AG20443 (cell line): ENCODE data around the gene PLEKHH2.
"Not testable (repeated sequence)": the region's sequence is repeated elsewhere in the genome, so short reads cannot be mapped to it uniquely, and the experiment has no call there.

Source experiments
- DNase-seq: peaks from one replicate; pipeline ENCODE4 v3.0.0; 2012; ENCODE audit warnings: low spot score, mixed read lengths

PLEKHH2 gene

GRCh38 chr2:43717322-43717721 is 80.3 kb downstream of the PLEKHH2 start:
- DNase-seq, result no peak

DNA sequence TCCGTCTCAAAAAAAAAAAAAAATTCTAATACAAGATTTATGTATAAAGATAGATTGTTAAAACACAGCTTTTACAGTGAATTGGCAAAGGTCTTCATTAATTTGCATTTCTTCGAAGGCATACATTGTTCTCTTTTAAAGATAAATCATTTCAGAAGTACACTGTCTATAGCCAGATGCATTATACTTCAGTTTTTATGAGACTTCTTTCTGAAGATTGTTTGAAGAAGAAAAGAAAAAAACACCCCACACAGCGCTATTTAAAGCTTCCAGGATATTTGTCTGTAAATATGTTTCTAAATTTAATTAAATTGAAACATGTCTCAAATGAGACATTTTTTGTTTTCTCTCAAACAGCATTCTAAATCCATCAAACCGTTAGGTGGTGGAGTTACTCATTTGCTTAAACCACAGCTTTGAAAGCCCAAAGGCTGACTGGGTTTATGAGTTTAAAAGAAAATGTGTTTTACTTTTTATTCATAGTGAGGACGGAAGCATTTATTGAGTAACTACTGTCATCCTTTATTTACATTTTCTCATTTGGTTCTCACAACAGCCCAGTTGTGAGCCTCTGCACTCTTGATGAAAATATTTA is 81.6 kb downstream of the PLEKHH2 start:
- no peak for DNase-seq

- no peak for DNase-seq
Observed at GRCh38 chr2:43724728-43725526, 87.9 kb downstream of the PLEKHH2 start.

GRCh38 chr2:43725711-43726246 is 88.7 kb downstream of the PLEKHH2 start:
- DNase-seq, result no peak

DNA sequence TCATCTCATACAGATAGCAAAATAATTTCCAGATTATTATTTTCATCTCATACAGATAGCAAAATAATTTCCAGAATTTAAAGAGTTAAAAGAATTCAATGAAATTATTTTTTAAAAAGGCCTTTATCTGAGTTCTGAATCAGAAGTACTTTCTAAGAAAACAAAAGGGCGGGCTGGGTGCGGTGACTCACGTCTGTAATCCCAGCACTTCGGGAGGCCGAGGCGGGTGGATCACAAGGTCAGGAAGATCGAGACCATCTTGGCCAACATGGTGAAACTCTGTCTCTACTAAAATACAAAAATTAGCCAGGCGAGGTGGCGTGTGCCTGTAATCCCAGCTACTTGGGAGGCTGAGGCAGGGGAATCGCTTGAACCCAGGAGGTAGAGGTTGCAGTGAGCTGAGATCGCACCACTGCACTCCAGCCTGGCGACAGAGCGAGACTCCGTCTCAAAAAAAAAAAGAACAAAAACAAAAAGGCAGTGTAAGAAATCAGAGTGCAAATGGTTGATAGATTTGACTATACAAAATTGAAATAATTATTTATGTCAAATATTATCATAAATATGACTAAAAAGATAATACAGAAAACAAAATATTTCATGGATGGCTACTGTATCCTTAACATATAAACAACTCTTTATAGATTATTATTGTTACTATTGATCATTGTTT is 90.0 kb downstream of the PLEKHH2 start:
- not testable (repeated sequence) for DNase-seq

- no peak for DNase-seq
Observed at GRCh38 chr2:43727634-43728014, 90.6 kb downstream of the PLEKHH2 start.

DNA sequence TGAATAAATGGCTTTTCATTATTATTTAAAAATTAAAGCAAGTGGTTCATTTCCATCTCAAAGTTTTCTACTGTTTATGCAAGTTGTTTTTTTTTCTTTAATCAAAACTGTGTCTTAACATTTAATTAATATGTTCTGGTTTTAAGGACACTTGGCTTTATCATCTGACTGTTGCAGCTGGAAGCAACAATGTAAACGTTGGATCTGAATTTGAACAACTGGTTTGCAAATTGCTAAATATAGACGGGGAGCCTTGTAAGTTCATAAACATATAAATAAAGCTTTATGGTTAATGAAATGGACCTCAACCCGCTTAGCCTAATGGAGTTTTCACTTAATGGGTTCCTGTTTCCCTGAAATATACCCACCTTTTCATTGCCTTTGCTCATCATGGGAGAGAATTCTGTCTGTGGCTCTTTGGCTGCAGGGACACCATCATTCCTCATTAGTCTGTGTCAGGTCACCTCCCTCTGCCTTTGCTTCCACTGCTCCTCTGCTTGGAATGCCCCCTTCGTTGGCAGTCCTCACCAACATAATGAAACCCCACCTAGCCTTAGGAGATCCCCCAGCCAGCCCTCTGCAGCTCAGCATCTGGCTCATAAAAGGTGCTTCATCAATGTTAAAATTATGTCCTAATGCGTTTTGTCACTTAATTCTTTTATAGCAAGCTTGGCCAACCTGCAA is 92.6 kb downstream of the PLEKHH2 start:
- no peak for DNase-seq

GRCh38 chr2:43731211-43731610 is 94.2 kb downstream of the PLEKHH2 start:
- no peak for DNase-seq

DNA sequence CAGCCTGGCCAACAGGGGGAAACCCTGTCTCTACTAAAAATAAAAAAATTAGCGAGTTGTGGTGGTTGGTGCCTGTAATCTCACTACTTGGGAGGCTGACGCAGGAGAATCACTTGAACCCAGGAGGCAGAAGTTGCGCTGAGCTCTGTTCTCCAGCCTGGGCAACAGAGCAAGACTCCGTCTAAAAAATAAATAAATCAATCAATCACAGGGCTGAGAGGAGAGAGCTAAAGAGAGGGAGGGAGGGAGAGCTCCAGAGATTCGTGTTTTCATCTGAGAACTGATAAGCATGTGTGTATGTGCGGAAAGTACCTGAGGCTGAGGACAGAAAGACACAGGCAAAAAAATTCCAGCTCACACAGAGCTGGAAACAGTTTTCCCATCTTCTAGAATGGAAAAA is 99.6 kb downstream of the PLEKHH2 start:
- no peak for DNase-seq

DNA sequence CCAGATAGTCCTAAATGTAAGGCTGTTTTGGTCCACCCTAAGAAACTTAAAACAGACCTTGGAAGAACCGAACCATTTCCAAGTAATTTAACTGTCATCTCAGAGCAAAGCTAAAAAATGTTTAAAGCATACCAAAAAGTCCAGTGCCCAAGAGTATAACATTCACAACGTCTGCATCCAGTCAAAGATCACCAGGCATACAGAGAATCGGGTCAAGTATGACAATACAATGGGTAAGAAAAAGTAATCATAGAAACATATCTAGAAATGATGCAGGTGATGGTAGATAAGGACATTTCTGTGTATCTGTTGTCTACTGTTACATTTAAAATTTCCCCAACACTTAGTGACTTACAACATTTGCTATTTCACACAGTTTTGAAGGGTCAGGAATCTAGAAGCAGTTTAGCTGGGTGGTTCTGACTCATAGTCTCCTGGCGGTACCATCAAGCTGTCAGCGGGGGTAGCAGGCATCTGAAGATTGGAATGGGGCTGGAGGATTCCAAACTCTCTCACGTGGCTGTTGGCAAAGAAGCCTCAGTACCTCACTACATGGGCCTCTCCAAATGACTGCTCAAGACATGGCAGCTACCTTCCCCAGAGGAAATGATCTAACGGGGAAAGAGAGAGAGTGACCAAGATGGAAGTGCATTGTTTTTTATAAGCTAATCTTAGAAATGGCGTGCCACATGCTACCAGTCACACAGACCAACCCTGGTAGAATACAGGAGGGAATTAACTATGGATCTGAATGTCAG is 100.2 kb downstream of the PLEKHH2 start:
- DNase-seq, result peak; percentile 80

DNA sequence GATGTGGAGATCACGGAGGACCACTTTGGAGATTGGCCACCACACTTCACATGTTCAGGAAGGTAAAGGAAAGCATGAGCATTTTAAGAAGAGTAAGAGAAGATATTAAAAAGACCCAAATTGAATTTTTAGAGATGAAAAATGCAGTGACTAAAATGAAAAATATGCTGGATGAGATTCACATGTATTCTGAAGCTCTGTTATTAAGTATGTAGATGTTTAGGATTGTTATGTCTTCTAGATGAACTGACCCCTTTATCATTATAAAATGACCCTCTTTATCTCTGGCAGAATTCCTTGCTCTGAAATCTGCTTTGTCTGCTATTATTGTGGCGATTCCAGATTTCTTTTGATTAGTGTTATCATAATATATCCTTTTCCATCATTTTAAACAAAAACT is 100.8 kb downstream of the PLEKHH2 start:
- DNase-seq, result no peak

- DNase-seq, result no peak
Observed at GRCh38 chr2:43738257-43738656, 101.2 kb downstream of the PLEKHH2 start.

GRCh38 chr2:43743706-43744105 is 106.6 kb downstream of the PLEKHH2 start:
- DNase-seq, result no peak

GRCh38 chr2:43745457-43745856 is 108.4 kb downstream of the PLEKHH2 start:
- peak; percentile 45 for DNase-seq

- no peak for DNase-seq
Observed at GRCh38 chr2:43748333-43748732, 111.3 kb downstream of the PLEKHH2 start.

DNA sequence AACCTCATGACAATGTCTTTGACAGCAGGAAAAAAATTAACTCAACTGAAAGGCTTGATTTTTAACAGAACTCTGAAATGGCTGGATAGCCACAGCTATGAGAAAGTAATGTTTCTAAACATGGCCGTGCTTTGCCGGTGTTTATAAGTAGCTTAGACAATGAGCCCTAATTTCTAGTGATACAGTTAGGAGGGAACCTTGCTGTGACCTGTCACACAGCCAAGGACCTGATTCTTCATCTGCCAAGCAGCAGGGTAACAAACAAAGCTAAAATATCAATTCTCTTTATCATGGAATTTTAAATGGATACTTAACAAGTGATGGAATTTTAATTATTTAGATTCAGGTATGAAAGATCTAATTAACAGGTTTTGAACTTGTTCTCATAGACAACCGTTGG is 112.5 kb downstream of the PLEKHH2 start:
- DNase-seq, result no peak

- DNase-seq, result no peak
Observed at GRCh38 chr2:43751476-43751990, 114.5 kb downstream of the PLEKHH2 start.

- no peak for DNase-seq
Observed at GRCh38 chr2:43752302-43752701, 115.2 kb downstream of the PLEKHH2 start.

- DNase-seq, result no peak
Observed at GRCh38 chr2:43754180-43754579, 117.1 kb downstream of the PLEKHH2 start.

GRCh38 chr2:43758739-43759138 is 121.7 kb downstream of the PLEKHH2 start:
- peak; percentile 56 for DNase-seq

- peak; percentile 56 for DNase-seq
Observed at GRCh38 chr2:43759195-43759594, 122.1 kb downstream of the PLEKHH2 start.
